HS-27A (cell line): ENCODE results near the gene ZFP64.
"Not testable (repeated sequence)": the region's sequence is repeated elsewhere in the genome, so short reads cannot be mapped to it uniquely, and the experiment has no call there.

Experiments used
- DNase-seq: peaks from one replicate; pipeline ENCODE4 v3.0.0-alpha.2; 2012; ENCODE audit warnings: low read depth, missing footprints

Gene ZFP64

GRCh38 chr20:52160049-52160570 is 31.5 kb downstream of the ZFP64 start:
- DNase-seq, result no peak

- DNase-seq, result no peak
Measured at GRCh38 chr20:52154575-52154974, 37.0 kb downstream of the ZFP64 start.

GRCh38 chr20:52153896-52154295 is 37.7 kb downstream of the ZFP64 start:
- no peak for DNase-seq

- no peak for DNase-seq
Measured at GRCh38 chr20:52152921-52153320, 38.7 kb downstream of the ZFP64 start.

GRCh38 chr20:52152416-52152815 is 39.2 kb downstream of the ZFP64 start:
- no peak for DNase-seq

GRCh38 chr20:52150440-52151258 is 40.9 kb downstream of the ZFP64 start:
- peak; percentile 22 for DNase-seq

- DNase-seq, result no peak
Measured at GRCh38 chr20:52145587-52145986, 46.0 kb downstream of the ZFP64 start.

- DNase-seq, result no peak
Measured at GRCh38 chr20:52143277-52143676, 48.3 kb downstream of the ZFP64 start.

GRCh38 chr20:52142757-52143156 is 48.8 kb downstream of the ZFP64 start:
- no peak for DNase-seq

- no peak for DNase-seq
Measured at GRCh38 chr20:52139986-52140385, 51.6 kb downstream of the ZFP64 start.

GRCh38 chr20:52137850-52138249 is 53.7 kb downstream of the ZFP64 start:
- no peak for DNase-seq

- not testable (repeated sequence) for DNase-seq
Measured at GRCh38 chr20:52133714-52134113, 57.9 kb downstream of the ZFP64 start.

- DNase-seq, result no peak
Measured at GRCh38 chr20:52132337-52132736, 59.2 kb downstream of the ZFP64 start.

- no peak for DNase-seq
Measured at GRCh38 chr20:52131048-52131643, 60.4 kb downstream of the ZFP64 start.

GRCh38 chr20:52130406-52130805 is 61.2 kb downstream of the ZFP64 start:
- no peak for DNase-seq

- no peak for DNase-seq
Measured at GRCh38 chr20:52129611-52130010, 62.0 kb downstream of the ZFP64 start.

- DNase-seq, result no peak
Measured at GRCh38 chr20:52127309-52127708, 64.3 kb downstream of the ZFP64 start.

GRCh38 chr20:52124821-52125220 is 66.8 kb downstream of the ZFP64 start:
- DNase-seq, result no peak

- no peak for DNase-seq
Measured at GRCh38 chr20:52118696-52119095, 72.9 kb downstream of the ZFP64 start.

- no peak for DNase-seq
Measured at GRCh38 chr20:52118016-52118623, 73.5 kb downstream of the ZFP64 start.

GRCh38 chr20:52110456-52110855 is 81.1 kb downstream of the ZFP64 start:
- no peak for DNase-seq

- no peak for DNase-seq
Measured at GRCh38 chr20:52105442-52106422, 85.8 kb downstream of the ZFP64 start.
